SK-N-MC (cell line): ENCODE measurements around the gene GSTM1.

ENCODE experiments used
- EZH2 ChIP-seq: fragments of 200-600 bp; sonication (generic); IDR thresholded peaks from one replicate; pipeline ENCODE4 v1.6.1; 2017; ENCODE audit warnings: antibody characterized with exemption
- POLR2AphosphoS5 ChIP-seq: IDR thresholded peaks from 2 replicates; pipeline ENCODE4 v1.6.1; 2012; ENCODE audit warnings: mild to moderate bottlenecking, low read depth, low read length, borderline replicate concordance

GRCh38 chr1:109659145-109659544 lies 28.5 kb upstream of the GSTM1 start:
- TF ChIP-seq POLR2AphosphoS5 = no peak
- no peak for TF ChIP-seq EZH2
